HepG2 (cell line): ENCODE results near the gene OTUD7B. TPM values are rescaled to one million over a fixed set of nuclear protein-coding genes. Genes with fewer than 3 reads are reported as not detected.
A peak's percentile ranks its signal among the peaks of the same experiment; 100 is the strongest.

Experiments
- CBX2 ChIP-seq, 2 experiments: fragments of 200-600 bp in 1 of 2; sonication (generic); formaldehyde crosslinking in 1 of 2; IDR thresholded peaks; 2 replicates each; pipeline versions ENCODE4 v1.7.0 to v1.8.1; 2018 to 2022; ENCODE audit warnings: low read depth in 2 of 2, low read length in 1 of 2, mild to moderate bottlenecking in 1 of 2, missing genetic modification reagents in 1 of 2
- CEBPG ChIP-seq: IDR thresholded peaks from 2 replicates; pipeline ENCODE4 v1.6.1; 2016
- ISX ChIP-seq: sonication (generic); formaldehyde crosslinking; conservative IDR thresholded peaks from 2 replicates; pipeline ENCODE4 v1.5.0; 2020; ENCODE audit warnings: missing genetic modification reagents
- KAT2B ChIP-seq: fragments of 150-350 bp; IDR thresholded peaks from 2 replicates; pipeline ENCODE4 v1.6.1; 2014; ENCODE audit warnings: low read depth, low read length, borderline replicate concordance
- MIER3 ChIP-seq: IDR thresholded peaks from 2 replicates; pipeline ENCODE4 v1.6.1; 2016; ENCODE audit warnings: missing compliant biosample characterization, borderline replicate concordance
- ZFYVE20 ChIP-seq: sonication (generic); formaldehyde crosslinking; IDR thresholded peaks from 2 replicates; pipeline ENCODE4 v1.8.0; 2023; ENCODE audit warnings: low read depth, mild to moderate bottlenecking, moderate library complexity, missing genetic modification reagents, borderline replicate concordance
- ZNF737 ChIP-seq: sonication (generic); formaldehyde crosslinking; IDR thresholded peaks from 2 replicates; pipeline ENCODE4 v1.5.0; 2020; ENCODE audit warnings: missing genetic modification reagents, mild to moderate bottlenecking, borderline replicate concordance
- polyA plus RNA-seq, 8 experiments: library from polyadenylated mRNA; depleted of rRNA in 3 of 8; stranded (reverse) in 7 of 8; unstranded in 1 of 8; fragments of >200 nt; fragmentation: Illumina TruSeq in 4 of 8; extraction: Trizol in 4 of 8; gene quantifications; 2 replicates each; pipeline versions ENCODE4 v1.2.1 to v1.2.3, GENCODE V29; 2011 to 2016; ENCODE audit warnings: low read depth in 4 of 8, missing spikeins in 1 of 8, mixed read lengths in 1 of 8; ENCODE audit not compliant: insufficient read depth in 1 of 8
- total RNA-seq, 5 experiments: library from RNA; depleted of rRNA; stranded (reverse); fragments of >200 nt; fragmentation: Illumina TruSeq; extraction: Trizol; gene quantifications; 2 replicates each; pipeline ENCODE4 v1.2.3, GENCODE V29; 2016; ENCODE audit warnings: low read depth in 1 of 5
- TF ChIP-seq, protein P1 (sequence below): sonication (generic); formaldehyde crosslinking; IDR thresholded peaks from 2 replicates; pipeline ENCODE4 v1.5.0; 2020; ENCODE audit warnings: mild to moderate bottlenecking, missing genetic modification reagents, borderline replicate concordance
- TF ChIP-seq, protein P2 (sequence below): sonication (generic); formaldehyde crosslinking; IDR thresholded peaks from 2 replicates; pipeline ENCODE4 v1.8.0; 2022; ENCODE audit warnings: missing genetic modification reagents, mild to moderate bottlenecking, inconsistent platforms, borderline replicate concordance
- TF ChIP-seq, protein P3 (sequence below): sonication (generic); formaldehyde crosslinking; IDR thresholded peaks from 2 replicates; pipeline ENCODE4 v1.8.1; 2023; ENCODE audit warnings: mild to moderate bottlenecking, missing genetic modification reagents
- TF ChIP-seq, protein P4 (sequence below): sonication (generic); formaldehyde crosslinking; conservative IDR thresholded peaks from 2 replicates; pipeline ENCODE4 v1.4.0; 2020; ENCODE audit warnings: missing genetic modification reagents
- TF ChIP-seq, protein P5 (sequence below): sonication (generic); formaldehyde crosslinking; IDR thresholded peaks from 2 replicates; pipeline ENCODE4 v1.8.0; 2022; ENCODE audit warnings: mild to moderate bottlenecking, missing genetic modification reagents, borderline replicate concordance

OTUD7B gene
- total and polyA plus RNA-seq, 2 of the 13 experiments (the other 11 are each of a cell fraction or from before 2014, with no cell fraction given): 5.1 to 11.2 TPM

DNA sequence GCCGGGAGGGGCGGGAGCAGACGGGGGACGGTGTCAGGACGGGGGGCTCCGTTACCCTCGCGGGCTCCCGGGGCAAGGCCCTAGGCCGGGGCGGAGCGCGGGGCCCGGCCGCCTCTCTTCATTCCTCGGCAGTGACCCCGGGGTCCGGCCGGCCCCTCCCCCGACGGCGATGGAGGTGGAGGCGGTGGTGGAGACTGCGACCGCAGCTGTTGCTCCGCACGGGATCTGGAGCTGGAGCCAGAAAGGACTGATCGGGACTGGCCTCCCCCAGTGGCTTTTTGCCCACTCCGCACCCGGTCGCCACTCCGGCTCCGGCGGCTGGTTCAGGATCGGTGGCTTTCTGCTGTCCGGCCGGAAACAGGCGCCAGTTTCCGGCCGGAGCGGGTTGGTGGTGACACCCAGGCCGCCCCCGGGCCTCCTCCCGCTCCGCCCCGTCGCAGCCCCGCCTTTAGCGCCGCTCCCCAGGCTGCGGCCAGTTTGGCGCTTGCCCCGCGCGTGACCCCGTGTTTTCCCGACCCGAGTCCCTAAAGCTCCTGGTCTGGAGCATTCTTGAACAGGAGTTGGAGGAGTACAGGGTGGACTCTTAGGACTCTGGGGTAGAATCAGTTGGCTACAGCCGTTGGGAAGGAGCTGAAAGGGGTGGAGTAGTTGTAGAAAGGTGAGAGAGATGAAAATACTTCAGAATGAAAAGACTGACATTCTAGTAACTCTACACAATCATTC is at the start of gene OTUD7B (continued):
- no peak for TF ChIP-seq CEBPG (CRISPR knock-in tag)
- TF ChIP-seq ZFYVE20 (CRISPR knock-in tag): no peak
- peak; percentile 35; the same call in 1 of the 2 replicates for TF ChIP-seq ZNF737 (CRISPR knock-in tag)
- TF ChIP-seq CBX2 (IDR thresholded peaks at IDR 0.05; ENCODE audit: low read depth, low read length): no peak
- no peak for TF ChIP-seq CBX2 (CRISPR knock-in tag; IDR thresholded peaks at IDR 0.05; ENCODE audit: low read depth)
- TF ChIP-seq, protein P1, sequence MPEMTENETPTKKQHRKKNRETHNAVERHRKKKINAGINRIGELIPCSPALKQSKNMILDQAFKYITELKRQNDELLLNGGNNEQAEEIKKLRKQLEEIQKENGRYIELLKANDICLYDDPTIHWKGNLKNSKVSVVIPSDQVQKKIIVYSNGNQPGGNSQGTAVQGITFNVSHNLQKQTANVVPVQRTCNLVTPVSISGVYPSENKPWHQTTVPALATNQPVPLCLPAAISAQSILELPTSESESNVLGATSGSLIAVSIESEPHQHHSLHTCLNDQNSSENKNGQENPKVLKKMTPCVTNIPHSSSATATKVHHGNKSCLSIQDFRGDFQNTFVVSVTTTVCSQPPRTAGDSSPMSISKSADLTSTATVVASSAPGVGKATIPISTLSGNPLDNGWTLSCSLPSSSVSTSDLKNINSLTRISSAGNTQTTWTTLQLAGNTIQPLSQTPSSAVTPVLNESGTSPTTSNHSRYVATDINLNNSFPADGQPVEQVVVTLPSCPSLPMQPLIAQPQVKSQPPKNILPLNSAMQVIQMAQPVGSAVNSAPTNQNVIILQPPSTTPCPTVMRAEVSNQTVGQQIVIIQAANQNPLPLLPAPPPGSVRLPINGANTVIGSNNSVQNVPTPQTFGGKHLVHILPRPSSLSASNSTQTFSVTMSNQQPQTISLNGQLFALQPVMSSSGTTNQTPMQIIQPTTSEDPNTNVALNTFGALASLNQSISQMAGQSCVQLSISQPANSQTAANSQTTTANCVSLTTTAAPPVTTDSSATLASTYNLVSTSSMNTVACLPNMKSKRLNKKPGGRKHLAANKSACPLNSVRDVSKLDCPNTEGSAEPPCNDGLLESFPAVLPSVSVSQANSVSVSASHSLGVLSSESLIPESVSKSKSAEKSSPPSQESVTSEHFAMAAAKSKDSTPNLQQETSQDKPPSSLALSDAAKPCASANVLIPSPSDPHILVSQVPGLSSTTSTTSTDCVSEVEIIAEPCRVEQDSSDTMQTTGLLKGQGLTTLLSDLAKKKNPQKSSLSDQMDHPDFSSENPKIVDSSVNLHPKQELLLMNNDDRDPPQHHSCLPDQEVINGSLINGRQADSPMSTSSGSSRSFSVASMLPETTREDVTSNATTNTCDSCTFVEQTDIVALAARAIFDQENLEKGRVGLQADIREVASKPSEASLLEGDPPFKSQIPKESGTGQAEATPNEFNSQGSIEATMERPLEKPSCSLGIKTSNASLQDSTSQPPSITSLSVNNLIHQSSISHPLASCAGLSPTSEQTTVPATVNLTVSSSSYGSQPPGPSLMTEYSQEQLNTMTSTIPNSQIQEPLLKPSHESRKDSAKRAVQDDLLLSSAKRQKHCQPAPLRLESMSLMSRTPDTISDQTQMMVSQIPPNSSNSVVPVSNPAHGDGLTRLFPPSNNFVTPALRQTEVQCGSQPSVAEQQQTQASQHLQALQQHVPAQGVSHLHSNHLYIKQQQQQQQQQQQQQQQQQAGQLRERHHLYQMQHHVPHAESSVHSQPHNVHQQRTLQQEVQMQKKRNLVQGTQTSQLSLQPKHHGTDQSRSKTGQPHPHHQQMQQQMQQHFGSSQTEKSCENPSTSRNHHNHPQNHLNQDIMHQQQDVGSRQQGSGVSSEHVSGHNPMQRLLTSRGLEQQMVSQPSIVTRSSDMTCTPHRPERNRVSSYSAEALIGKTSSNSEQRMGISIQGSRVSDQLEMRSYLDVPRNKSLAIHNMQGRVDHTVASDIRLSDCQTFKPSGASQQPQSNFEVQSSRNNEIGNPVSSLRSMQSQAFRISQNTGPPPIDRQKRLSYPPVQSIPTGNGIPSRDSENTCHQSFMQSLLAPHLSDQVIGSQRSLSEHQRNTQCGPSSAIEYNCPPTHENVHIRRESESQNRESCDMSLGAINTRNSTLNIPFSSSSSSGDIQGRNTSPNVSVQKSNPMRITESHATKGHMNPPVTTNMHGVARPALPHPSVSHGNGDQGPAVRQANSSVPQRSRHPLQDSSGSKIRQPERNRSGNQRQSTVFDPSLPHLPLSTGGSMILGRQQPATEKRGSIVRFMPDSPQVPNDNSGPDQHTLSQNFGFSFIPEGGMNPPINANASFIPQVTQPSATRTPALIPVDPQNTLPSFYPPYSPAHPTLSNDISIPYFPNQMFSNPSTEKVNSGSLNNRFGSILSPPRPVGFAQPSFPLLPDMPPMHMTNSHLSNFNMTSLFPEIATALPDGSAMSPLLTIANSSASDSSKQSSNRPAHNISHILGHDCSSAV (CRISPR knock-in tag): no peak
- TF ChIP-seq, protein P2, sequence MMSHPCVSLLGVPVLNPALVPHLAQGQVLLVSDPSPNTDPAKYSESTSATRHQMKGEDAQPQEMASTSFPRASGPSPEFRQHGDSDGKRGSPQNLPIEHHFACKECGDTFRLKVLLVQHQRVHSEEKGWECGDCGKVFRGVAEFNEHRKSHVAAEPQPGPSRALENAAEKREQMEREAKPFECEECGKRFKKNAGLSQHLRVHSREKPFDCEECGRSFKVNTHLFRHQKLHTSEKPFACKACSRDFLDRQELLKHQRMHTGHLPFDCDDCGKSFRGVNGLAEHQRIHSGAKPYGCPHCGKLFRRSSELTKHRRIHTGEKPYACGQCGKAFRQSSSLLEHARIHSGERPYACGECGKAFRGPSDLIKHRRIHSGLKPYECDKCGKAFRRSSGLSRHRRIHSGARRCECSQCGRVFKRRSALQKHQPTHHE: no peak; the same call in 1 of the 2 replicates
- TF ChIP-seq, protein P3, sequence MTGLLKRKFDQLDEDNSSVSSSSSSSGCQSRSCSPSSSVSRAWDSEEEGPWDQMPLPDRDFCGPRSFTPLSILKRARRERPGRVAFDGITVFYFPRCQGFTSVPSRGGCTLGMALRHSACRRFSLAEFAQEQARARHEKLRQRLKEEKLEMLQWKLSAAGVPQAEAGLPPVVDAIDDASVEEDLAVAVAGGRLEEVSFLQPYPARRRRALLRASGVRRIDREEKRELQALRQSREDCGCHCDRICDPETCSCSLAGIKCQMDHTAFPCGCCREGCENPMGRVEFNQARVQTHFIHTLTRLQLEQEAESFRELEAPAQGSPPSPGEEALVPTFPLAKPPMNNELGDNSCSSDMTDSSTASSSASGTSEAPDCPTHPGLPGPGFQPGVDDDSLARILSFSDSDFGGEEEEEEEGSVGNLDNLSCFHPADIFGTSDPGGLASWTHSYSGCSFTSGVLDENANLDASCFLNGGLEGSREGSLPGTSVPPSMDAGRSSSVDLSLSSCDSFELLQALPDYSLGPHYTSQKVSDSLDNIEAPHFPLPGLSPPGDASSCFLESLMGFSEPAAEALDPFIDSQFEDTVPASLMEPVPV (CRISPR knock-in tag): peak; percentile 96
- TF ChIP-seq, protein P4, sequence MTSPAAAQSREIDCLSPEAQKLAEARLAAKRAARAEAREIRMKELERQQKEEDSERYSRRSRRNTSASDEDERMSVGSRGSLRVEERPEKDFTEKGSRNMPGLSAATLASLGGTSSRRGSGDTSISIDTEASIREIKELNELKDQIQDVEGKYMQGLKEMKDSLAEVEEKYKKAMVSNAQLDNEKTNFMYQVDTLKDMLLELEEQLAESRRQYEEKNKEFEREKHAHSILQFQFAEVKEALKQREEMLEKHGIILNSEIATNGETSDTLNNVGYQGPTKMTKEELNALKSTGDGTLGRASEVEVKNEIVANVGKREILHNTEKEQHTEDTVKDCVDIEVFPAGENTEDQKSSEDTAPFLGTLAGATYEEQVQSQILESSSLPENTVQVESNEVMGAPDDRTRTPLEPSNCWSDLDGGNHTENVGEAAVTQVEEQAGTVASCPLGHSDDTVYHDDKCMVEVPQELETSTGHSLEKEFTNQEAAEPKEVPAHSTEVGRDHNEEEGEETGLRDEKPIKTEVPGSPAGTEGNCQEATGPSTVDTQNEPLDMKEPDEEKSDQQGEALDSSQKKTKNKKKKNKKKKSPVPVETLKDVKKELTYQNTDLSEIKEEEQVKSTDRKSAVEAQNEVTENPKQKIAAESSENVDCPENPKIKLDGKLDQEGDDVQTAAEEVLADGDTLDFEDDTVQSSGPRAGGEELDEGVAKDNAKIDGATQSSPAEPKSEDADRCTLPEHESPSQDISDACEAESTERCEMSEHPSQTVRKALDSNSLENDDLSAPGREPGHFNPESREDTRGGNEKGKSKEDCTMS: no peak; the same call in 1 of the 2 replicates
- TF ChIP-seq MIER3 (CRISPR knock-in tag): peak; percentile 66; the same call in 1 of the 2 replicates
- no peak for TF ChIP-seq ISX (CRISPR knock-in tag)
- TF ChIP-seq, protein P5, sequence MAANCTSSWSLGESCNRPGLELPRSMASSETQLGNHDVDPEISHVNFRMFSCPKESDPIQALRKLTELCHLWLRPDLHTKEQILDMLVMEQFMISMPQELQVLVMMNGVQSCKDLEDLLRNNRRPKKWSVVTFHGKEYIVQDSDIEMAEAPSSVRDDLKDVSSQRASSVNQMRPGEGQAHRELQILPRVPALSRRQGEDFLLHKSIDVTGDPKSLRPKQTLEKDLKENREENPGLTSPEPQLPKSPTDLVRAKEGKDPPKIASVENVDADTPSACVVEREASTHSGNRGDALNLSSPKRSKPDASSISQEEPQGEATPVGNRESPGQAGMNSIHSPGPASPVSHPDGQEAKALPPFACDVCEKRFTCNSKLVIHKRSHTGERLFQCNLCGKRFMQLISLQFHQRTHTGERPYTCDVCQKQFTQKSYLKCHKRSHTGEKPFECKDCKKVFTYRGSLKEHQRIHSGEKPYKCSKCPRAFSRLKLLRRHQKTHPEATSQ (CRISPR knock-in tag): no peak
- no peak for TF ChIP-seq KAT2B
